Measurements from ENCODE around the gene RBP5.

The RBP5 gene, protein sequence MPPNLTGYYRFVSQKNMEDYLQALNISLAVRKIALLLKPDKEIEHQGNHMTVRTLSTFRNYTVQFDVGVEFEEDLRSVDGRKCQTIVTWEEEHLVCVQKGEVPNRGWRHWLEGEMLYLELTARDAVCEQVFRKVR

DNA sequence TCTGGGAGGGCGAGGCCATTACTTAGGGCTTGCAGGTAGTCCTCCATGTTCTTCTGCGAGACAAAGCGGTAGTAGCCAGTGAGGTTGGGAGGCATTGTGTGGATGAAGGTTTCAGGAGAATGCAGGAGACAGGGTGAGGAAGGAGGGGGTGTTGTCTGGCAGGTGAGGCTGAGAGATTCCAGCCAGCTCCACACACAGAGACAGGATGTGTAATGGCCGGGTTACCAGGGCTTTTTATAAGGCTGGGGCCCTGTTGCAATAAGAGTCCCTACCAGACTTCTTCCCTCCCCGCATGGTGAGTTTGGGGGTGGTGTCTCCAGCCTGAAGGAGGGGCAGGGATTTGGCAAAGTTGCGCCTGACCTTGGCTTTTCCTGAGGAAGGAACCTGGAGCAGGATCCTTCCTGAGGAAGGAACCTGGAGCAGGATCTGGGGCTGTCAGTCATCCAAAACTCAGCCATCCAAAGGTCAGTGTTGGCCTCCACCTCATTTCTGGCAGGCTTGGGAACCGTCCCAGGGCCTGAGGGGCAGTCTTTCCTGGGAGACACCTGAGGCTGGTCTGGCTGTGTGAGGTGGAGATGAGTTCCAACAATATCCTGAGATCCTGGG is at the start of gene RBP5:
Gene RBP5 (minus strand): TSS at position 209 of the 606 bp plus-strand sequence. CDS start 114 bp downstream, at position 95.
- no peak for DNase-seq (ENCODE audit: low spot score)

DNA sequence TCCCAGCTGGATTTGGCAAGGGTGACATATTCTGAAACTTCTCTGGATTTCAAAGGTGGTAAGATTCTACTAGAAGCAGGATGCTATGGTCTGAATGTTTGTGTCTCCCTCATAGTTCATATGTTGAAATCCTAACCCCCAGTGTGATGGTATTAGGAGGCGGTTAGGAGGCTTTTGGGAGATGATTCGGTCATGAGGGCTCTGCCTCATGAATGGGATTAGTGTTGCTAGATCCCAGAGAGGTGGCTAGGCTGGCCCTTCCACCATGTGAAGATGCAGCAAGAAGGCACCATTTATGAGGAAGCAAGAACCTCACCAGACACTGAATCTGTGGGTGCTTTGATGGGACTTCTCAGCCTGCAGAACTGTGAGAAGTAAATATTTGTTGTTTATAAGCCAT is 49.8 kb upstream of the RBP5 start:
- DNase-seq (ENCODE audit: low spot score): no peak

- no peak for DNase-seq (ENCODE audit: low spot score)
These were observed 47.9 kb upstream of the RBP5 start for GRCh38 chr12:7176595-7176994.

DNA sequence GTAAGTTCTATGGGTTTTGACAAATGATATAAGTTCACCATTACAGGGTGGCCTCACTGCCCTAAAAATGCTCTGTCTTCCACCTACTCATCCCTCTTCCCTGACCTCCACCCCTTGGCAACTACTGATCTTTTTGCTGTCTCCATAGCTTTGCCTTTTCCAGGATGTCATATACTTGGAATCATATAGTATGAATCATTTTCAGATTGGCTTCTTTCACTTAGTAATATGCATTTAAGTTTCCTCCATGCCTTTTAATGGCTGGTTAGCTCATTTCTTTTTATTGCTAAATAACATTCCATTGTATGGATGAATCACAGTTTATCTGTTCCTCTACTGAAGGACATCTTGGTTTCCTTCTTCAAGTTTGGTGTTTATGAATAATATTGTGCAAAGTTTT is 46.8 kb upstream of the RBP5 start:
- DNase-seq (ENCODE audit: low spot score): no peak

GRCh38 chr12:7171854-7172253 is 43.2 kb upstream of the RBP5 start:
- DNase-seq (ENCODE audit: low spot score): no peak

DNA sequence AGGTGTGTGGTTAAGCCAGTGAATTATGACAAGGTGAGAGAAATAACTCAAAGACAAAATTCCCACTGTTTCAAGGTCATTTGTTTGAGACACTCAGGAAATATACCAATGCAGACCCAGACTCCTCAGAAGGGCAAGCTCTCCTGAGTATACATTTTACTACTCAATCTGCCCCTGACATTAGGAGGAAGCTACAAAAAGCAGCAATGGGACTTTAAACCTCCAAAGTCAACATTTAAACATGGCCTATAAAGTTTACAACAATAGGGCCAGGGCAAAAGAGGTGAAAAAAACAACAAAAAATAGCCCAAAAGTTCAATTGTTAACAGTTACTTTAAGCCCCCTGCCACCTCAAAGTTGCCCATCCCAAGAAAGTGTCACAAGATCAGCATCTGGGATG is 41.3 kb upstream of the RBP5 start:
- DNase-seq (ENCODE audit: low spot score): no peak

GRCh38 chr12:7162691-7163114 is 34.0 kb upstream of the RBP5 start:
- DNase-seq (ENCODE audit: low spot score): peak; percentile 58

GRCh38 chr12:7161811-7162210 is 33.1 kb upstream of the RBP5 start:
- peak; percentile 49 for DNase-seq (ENCODE audit: low spot score)

DNA sequence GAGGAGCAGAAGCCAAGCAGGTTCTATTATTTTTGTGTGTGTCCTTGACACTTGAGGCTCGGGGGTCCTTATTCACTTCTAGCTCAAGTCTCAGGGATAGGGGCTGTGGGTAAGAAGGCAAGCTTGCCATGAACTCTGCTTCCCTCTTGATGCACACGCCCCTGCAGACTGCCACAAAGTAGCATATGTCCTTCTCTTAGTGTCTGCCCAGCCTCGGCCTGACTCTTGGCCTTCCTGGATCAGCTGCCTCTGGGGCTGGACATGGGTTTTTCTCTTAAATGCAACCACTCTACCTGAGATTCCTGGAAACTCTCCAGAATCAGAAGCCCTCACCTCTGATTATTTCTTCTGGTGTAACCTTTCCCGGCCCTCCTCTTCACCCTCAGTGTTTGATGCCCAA is 32.6 kb upstream of the RBP5 start:
- DNase-seq (ENCODE audit: low spot score): no peak

- no peak for DNase-seq (ENCODE audit: low spot score)
These were observed 31.5 kb upstream of the RBP5 start for GRCh38 chr12:7160183-7160582.

- DNase-seq (ENCODE audit: low spot score): no peak
These were observed 30.3 kb upstream of the RBP5 start for GRCh38 chr12:7158781-7159609.

DNA sequence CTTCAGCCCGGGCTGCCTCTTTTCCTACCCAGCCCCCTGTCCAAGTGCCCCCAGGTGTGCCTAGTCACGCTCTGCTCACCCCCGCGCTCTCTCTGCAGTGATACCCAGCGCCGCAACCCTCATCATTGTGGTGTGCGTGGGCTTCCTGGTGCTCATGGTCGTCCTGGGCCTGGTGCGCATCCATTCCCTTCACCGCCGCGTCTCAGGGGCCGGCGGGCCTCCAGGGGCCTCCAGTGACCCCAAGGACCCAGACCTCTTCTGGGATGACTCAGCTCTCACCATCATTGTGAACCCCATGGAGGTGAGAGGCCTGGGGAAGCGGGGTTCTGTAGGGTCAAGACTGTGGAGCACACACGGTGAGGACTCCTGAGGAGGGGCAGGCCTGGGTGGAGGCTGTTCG is 28.7 kb upstream of the RBP5 start:
- no peak for DNase-seq (ENCODE audit: low spot score)

DNA sequence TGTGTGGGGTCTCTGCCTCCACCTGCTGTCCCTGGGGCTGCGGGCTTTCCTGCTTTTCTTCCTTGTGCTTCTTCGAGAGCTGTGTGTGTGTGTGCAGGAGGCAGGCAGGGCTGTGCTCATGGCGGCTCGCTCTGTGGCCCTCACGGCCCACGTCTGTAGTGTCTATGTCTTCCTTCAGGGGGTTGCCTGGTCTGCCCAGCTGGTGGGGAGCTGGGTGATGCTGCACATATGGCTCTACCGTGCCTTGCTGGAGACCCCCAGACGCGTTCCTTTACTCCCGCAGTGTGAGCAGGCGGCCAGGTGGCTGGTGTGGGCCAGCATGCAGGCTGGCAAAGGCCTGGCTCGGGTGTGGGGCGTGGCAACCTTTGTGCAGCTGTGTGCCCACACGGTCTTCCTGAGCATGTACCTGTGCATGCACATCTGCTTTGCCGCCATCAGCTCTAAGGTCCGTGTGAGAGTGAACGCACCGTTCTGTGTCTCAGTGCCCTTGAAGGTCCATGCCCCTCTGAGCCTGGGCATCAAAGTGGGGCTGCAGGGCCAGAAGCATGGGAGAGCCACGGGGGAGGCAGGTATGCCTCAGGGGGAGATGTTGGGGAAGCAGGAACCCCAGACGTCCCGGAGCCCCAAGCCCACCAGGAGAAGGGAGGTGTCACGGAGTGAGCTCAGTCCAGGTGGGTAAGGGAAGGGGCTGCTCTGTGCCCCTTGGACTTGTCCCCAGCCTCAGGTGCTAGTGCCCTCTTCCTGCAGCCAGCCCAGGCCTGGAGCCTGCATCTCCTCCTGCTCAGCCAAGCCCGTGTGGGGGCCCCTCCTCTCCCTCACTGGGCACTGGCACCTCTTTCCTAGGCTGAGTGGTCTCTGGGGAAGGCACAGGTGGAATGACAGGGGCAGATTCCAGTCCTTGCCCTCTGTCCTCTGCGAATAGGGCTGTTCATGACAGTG is 27.8 kb upstream of the RBP5 start:
- no peak for DNase-seq (ENCODE audit: low spot score)

DNA sequence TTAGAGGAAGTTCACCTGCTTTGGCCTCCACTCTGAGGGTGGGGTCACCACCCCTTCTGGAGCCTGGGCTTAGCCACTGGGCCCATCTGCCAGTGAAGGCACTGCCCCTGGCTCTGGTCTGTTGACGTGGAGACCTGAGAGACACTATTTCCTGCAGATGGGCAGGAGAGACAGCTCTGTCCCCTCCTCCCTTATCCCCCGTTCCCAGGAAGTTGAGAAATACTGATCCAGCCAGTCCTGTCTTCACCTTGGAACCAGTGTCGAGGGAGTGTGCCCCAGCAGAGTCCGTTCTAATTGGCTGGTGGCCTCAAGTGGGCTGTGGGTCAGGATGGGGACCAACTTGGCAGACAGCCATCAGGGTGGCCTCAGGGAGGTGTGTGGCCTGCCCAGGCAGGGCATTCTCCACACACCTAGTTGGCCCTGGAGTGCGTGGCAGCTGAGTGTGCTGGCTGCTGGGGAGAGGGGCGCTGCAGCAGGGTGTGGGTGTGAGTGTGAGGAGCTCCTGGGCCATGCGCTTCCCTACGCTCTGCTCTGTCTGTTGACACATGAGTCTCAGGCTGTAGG is 26.9 kb upstream of the RBP5 start:
- no peak for DNase-seq (ENCODE audit: low spot score)

- DNase-seq (ENCODE audit: low spot score): no peak
These were observed 26.3 kb upstream of the RBP5 start for GRCh38 chr12:7154901-7155470.

- no peak for DNase-seq (ENCODE audit: low spot score)
These were observed 25.4 kb upstream of the RBP5 start for GRCh38 chr12:7154042-7154441.

GRCh38 chr12:7152818-7153217 is 24.1 kb upstream of the RBP5 start:
- DNase-seq (ENCODE audit: low spot score): no peak

DNA sequence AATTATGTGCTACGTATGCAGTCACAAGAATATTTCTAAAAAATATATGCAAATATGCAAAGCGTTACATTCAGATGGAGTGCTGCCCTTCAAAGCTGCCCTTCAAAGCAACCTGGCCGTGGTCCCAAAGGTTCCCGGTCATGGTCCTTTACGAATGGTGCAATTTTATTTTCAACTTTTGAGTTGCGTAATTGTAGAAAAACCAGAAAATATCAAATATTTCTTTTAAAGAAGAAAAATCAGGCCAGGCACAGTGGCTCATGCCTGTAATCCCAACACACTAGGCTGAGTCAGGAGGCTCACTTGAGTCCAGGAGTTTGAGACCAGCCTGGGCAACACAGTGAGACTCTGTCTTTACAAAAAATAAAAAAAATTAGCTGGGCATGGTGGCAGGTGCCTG is 22.8 kb upstream of the RBP5 start:
- no peak for DNase-seq (ENCODE audit: low spot score)

DNA sequence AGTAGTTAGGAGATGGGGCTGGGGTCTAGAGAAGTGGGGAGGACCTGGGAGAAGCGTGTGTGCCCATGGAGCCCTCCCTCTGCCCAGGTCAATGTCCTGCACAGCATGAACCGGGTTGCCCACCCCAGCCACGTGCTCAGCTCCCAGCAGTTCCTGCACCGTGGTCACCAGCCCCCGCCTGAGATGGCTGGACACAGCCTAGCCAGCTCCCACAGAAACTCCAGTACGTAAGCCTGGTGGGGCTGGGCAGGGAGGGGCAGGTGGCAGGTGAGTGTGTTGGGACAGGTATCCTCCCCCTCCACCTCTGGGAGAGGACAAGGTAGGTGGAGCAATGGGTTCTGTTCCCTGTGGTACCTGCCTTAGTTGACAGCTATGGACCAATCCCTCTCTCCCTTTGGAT is 22.2 kb upstream of the RBP5 start:
- no peak for DNase-seq (ENCODE audit: low spot score)

GRCh38 chr12:7150356-7150755 is 21.7 kb upstream of the RBP5 start:
- DNase-seq (ENCODE audit: low spot score): no peak

DNA sequence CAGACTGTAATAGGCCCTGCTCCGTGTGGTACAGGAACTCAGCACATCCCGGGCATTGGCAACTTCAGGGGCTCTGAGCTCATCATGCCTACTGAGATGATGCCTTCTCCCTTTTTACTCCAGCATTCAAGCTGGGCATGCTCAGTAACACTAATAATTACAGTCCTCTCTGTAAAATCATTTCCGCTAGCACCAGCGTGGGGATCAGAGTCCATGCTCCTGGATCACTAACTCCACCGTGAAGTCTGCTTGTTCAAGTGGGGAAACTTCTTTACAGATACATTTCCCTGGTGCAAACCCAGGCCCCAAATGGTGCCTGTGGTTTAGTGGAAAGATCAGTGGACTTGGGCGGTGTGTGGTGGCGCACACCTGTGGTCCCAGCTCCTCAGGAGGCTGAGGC is 18.2 kb upstream of the RBP5 start:
- no peak for DNase-seq (ENCODE audit: low spot score)

DNA sequence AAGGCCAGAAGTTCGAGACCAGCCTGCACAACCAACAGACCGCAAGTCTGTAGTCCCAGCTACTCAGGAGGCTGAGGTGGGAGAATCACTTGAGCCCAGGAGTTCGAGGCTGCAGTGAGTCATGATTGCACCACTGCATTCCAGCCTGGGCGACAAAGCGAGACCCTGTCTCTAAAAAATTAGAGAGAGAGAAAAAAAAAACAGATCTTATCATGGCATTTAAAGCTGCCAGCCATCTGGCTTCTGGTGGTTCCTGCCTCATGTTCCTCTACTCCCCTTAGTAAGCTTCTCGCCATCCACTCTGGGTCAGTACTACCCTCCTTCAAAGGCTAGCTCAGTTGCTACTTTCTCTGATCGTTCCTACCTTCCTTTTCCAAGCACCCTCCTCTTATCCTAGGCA is 17.5 kb upstream of the RBP5 start:
- no peak for DNase-seq (ENCODE audit: low spot score)

All from cerebellar cortex (tissue), 1 donor.